NCI-H2081 (cell line): ENCODE results near the gene PRPF40B.

ENCODE experiments used
- DNase-seq, 2 experiments: peaks; one replicate each; lab custom pipeline; 2025; lab: John Stamatoyannopoulos, UW

The PRPF40B gene

GRCh38 chr12:49658276-49658675, 34.9 kb downstream of the PRPF40B start:
- DNase-seq: no peak

- DNase-seq: no peak
These were observed 36.4 kb downstream of the PRPF40B start for GRCh38 chr12:49659753-49660152.

- DNase-seq: no peak
These were observed 37.8 kb downstream of the PRPF40B start for GRCh38 chr12:49661191-49661590.

GRCh38 chr12:49661746-49662145, 38.4 kb downstream of the PRPF40B start:
- no peak for DNase-seq

GRCh38 chr12:49662998-49663843, 39.9 kb downstream of the PRPF40B start:
- DNase-seq: peak in 1 of 2 experiments; percentile 52

GRCh38 chr12:49664167-49664566, 40.8 kb downstream of the PRPF40B start:
- DNase-seq: no peak

- peak in 1 of 2 experiments; percentile 12 for DNase-seq
These were observed 41.4 kb downstream of the PRPF40B start for GRCh38 chr12:49664591-49665239.

- no peak for DNase-seq
These were observed 42.0 kb downstream of the PRPF40B start for GRCh38 chr12:49665384-49665783.

- no peak for DNase-seq
These were observed 42.8 kb downstream of the PRPF40B start for GRCh38 chr12:49666176-49666575.

GRCh38 chr12:49667325-49668090, 44.1 kb downstream of the PRPF40B start:
- DNase-seq: no peak

- no peak for DNase-seq
These were observed 46.4 kb downstream of the PRPF40B start for GRCh38 chr12:49669796-49670195.

GRCh38 chr12:49671031-49671765, 47.8 kb downstream of the PRPF40B start:
- DNase-seq: no peak

GRCh38 chr12:49672301-49673217, 49.2 kb downstream of the PRPF40B start:
- DNase-seq: peak in 1 of 2 experiments; percentile 3

- DNase-seq: peak; percentile 26 to 49
These were observed 50.3 kb downstream of the PRPF40B start for GRCh38 chr12:49673446-49674317.

- DNase-seq: no peak
These were observed 51.1 kb downstream of the PRPF40B start for GRCh38 chr12:49674318-49674981.

- no peak for DNase-seq
These were observed 51.8 kb downstream of the PRPF40B start for GRCh38 chr12:49675137-49675536.

GRCh38 chr12:49678711-49679110, 55.4 kb downstream of the PRPF40B start:
- DNase-seq: no peak

GRCh38 chr12:49680075-49680474, 56.7 kb downstream of the PRPF40B start:
- DNase-seq: no peak
